Measurements from ENCODE around the gene VRTN.
"Not testable (repeated sequence)": the region's sequence is repeated elsewhere in the genome, so short reads cannot be mapped to it uniquely, and the experiment has no call there.

The VRTN gene

DNA sequence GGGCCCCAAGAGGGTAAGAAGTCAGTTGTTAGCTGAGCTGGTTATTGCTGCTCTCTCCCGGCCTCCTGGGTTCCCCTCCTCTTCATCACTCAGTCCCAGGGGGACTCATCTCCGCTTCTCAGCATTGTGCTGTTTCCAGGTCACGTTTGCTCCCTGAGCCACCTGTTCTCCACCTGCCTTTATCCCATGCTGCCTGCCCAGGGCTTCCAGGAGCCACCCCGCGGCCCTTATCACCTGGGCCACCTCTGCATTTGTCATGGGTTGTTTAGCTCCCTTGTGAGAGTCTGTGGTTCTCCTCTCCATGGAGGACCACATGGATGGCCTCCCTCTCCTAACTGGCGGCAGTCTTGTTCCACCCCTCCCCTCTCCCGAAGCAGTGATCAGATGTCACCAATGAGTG, 41.7 kb downstream of the VRTN start:
- H3K27ac ChIP-seq = no peak overlapping the region
- H3K4me3 ChIP-seq = no peak overlapping the region

DNA sequence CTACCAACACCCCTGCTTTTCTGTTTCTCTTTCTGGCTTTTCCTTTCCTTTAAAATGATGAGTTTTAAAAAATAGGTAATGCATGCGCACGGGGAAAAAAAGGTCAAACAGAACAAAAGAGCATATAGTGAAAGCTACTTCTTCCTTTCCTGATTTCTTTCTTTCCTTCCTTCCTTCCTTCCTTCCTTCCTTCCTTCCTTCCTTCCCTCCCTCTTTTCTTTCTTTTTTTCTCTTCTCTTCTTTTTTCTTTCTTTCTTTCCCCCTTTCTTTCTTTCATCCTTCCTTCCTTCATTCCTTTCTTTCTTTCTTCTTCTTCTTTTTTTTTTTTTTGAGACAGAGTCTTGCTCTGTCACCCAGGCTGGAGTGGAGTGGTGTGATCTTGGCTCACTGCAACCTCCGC, 42.2 kb downstream of the VRTN start:
- not testable (repeated sequence) for H3K4me3 ChIP-seq, H3K27ac ChIP-seq

DNA sequence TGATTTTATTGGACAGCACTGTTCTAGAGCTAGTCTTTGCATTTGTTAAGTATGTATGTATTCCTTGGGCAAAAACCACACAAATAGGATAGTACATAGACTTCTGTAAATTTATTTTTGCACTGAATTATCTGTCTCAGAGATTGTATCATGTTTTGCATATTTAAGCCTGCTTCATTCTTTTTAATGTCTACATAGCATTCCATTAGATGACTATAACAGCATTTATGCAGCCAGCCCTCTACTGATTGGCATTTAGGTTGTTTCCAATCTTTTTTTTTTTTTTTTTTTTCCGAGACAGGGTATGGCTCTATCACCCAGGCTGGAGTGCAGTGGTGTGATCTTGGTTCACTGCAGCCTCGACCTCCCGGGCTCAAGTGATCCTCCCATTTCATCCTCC, 43.2 kb downstream of the VRTN start:
- no peak overlapping the region for H3K4me3 ChIP-seq
- H3K27ac ChIP-seq = no peak overlapping the region

DNA sequence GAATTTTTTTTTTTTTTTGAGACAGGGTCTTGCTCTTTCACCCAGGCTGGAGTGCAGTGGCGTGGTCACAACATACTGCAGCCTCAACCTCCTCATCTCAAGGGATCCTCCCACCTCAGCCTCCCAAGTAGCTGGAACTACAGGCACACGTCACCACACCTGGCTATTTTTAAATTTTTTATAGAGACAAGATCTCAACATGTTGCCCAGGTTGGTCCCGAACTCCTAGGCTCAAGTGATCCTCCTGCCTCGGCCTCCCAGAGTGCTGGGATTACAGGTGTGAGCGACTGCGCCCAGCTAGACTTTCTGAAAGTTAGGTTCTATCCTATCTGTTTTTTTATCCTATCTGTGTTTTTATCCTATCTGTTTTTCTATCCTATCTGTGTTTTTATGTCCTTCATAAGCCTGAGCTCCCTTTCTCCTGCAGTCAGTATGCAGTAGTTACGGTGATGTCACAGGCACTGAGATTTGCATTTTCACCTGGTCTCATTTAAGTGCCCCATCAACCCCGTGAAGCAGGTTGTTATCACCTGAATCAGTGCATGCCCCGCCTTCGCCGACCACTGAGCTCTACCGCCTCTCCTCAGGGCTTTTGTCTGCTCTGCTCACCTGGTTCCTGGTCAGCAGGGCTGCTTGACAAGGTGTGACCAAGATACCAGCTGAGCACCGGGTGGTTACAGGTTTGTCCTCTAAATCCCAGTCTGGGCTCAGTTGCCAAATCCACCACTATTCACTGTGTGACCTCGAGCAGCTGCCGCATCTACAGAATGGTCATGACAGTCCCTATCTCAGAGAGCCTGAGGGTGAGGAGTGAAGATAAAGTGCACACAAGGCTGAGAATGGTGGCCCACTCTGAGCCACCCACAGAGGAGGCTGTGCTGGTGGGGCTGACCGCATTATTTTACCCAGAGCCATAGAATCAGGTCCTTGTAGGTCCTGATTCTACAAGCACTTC, 44.6 kb downstream of the VRTN start:
- Histone ChIP-seq H3K27ac (no peak overlapping the region), H3K4me3 (no peak overlapping the region)

- Histone ChIP-seq H3K27ac (no peak overlapping the region), H3K4me3 (no peak overlapping the region)
Measured at GRCh38 chr14:74394549-74394948, 46.3 kb downstream of the VRTN start.

DNA sequence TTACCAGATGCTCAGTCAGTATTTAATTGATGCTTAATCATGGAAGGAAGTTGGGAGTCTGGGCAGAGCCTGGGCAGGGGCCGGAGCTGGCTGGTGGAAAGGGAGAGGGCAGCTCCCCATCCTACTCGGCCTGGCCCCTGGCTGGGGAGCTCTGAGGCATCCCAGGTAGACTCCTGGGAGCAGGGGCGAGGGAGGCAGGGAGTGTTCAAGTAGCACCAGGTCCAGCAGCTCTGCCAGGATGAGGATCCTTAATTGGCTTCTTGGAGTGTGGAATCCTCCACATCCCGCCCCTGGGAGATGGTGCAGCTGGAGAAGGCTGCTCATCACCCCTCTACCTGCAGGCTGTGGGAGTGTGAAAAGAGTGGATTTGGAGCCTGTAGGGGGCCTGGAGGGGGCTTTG, 46.8 kb downstream of the VRTN start:
- no peak overlapping the region for H3K27ac ChIP-seq

DNA sequence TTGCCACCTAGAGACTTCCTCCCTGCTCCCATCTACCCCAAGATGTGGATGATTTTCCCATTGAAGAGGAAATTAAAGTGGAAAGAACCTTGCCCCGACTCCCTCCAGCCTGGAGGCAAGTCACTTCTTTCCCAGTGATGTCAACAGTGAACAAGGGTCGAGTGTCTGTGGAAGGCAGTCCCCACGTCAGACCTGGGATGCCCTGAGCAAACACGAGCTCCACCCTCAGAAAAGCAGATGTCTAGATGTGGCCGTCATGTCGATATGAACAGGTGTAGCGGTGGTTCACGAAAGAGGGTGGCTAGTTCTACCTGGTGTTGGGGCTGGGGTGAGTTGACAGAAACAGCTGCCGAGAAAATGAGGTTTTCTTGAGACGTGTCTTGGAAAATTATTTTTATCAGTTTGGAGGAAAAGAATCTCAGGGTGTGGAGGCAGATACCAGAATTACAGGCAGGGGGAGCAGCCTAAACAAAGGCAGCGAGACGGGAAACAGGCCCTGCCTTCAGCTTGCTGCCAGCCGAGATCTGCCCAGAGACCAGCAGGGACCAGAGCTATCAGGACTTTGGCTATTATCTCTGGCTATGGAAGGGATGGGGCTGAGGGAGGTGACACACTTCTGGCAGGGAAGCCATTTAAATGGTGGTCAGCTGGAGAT, 51.9 kb downstream of the VRTN start:
- H3K27ac ChIP-seq = no peak overlapping the region
- H3K4me3 ChIP-seq = no peak overlapping the region

More for the DNA sequence above, 46.8 kb downstream of the VRTN start:
- H3K4me3 ChIP-seq = no peak overlapping the region

DNA sequence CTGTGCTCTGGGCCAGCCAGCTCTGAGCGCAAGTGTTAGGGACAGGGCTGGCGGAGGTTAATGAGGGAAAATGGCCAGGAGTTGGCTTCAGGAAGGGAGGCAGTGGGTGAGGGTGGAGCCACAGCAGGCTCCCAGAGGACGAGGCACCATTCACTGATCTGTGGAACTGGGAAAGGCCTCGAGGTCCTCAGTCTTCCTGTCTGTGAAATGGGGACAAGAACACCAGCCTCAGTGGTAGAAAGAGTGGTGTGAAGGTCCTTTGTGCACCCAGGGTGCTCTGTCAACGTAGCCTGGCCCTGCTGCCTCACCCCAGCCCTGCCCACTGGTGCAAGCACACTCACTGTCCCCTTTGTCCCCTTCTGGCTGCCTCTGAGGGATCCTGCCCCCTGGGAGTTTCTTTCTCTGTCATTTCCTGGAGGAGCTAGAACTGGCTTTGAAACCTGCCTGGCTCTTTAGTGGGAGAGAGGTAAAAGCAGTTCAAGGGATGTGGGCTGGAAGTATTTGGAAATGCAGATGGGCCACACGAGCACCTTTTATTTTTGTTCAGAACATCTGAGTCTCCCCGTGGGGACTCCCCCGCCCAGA, 52.7 kb downstream of the VRTN start:
- H3K27ac ChIP-seq = peak overlapping the region in 6 of 21 experiments; percentile 36 to 69 (median 58)

DNA sequence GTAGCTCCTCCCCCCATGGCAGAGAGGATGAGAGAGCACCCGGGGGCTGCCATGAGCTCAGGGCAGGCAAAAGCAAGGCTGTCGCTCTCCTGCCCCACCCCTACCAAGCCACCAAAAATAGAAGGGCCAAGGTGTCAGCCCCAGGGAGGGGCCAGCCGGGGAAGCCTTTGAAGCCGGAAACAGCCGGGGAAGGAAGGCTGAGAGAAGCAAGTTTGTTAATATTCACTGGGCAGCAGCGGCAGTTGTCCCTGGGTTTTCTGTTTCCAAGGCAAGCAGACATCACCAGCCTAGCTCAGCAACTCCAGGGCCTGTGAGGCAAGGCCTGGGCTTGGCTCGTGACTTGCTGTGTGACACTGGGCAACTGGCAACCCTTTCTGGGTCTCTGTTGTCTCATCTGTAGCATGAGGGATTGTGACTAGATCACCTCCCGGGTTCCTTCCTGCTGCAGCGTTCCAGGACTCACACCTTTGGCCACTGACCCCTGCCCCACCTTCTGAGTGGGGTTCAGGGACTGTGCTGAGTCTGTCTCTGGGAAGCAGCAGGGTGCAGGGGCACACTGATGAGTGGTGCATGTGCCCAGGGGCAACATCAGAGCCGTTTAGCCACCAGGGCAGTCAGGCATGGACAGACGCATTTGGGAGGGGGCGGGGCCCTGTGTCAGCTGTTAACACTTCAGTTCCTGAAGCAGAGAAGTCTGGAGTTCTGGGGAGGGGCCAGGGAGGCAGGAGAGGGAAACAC, 53.4 kb downstream of the VRTN start:
- H3K4me3 ChIP-seq = peak overlapping the region in 2 of 7 experiments; percentile 1 to 6

More for the DNA sequence above, 52.7 kb downstream of the VRTN start:
- peak overlapping the region in 2 of 7 experiments; percentile 1 to 6 for H3K4me3 ChIP-seq

GRCh38 chr14:74402401-74403251, 54.4 kb downstream of the VRTN start:
- Histone ChIP-seq H3K4me3 (no peak overlapping the region), H3K27ac (peak overlapping the region in 9 of 21 experiments; percentile 21 to 69 (median 51))

More for the DNA sequence above, 53.4 kb downstream of the VRTN start:
- peak overlapping the region in 11 of 21 experiments; percentile 34 to 69 (median 58) for H3K27ac ChIP-seq

DNA sequence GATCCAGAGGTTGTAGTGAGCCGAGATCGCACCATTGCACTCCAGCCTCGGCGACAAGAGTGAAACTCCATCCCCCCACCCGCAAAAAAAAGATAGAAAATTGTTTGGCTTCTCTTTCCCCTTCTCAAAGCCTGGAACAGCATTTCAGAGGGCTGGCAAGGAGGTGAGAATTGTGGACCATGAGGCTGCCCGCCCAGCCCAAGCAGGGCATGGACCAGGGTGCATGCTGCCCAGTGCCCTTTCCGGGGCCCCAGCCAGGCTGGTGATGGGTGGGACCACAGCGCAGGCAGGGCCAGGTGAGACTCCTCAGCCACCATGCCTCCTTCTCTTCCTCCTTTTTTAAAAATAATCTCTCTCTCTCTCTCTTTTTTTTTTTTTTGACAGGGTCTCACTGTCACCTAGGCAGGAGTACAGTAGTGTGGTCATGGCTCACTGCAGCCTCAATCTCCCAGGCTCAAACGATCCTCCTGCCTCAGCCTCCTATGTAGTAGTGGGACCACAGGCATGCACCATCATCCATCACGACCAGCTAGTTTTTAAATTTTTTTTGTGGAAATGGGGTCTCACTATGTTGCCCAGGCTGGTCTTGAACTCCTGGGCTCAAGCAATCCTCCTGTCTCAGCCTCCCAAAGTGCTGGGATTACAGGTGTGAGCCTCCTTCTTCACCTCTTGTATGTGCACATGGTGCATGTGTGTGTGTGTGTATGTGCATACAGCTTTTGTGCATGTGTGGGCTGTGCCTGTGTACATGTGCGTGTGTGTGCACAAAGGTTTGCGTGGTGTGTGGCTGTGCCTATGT, 55.5 kb downstream of the VRTN start:
- H3K27ac ChIP-seq = no peak overlapping the region
- H3K4me3 ChIP-seq = no peak overlapping the region

DNA sequence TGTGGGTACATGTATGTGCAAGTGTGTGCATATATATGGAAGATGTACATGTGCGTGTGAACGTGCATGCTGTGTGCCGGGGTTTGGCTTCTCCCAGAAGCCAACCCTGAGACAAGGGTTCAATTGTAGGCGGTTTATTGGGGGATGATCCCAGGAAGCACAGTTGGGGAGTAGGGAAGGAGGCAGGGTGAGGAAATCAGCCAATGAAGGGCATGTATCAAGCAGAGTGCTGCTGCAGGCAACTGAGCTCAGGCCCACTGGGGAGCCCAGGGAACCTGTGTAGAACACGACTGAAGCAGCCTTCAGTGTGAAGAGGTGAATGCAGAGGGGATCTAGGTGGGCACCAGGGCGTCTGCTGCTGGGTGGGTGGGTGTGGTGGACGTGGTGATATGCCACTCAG, 56.2 kb downstream of the VRTN start:
- Histone ChIP-seq H3K4me3 (no peak overlapping the region), H3K27ac (no peak overlapping the region)

GRCh38 chr14:74405663-74406062, 57.4 kb downstream of the VRTN start:
- no peak overlapping the region for H3K4me3 ChIP-seq

DNA sequence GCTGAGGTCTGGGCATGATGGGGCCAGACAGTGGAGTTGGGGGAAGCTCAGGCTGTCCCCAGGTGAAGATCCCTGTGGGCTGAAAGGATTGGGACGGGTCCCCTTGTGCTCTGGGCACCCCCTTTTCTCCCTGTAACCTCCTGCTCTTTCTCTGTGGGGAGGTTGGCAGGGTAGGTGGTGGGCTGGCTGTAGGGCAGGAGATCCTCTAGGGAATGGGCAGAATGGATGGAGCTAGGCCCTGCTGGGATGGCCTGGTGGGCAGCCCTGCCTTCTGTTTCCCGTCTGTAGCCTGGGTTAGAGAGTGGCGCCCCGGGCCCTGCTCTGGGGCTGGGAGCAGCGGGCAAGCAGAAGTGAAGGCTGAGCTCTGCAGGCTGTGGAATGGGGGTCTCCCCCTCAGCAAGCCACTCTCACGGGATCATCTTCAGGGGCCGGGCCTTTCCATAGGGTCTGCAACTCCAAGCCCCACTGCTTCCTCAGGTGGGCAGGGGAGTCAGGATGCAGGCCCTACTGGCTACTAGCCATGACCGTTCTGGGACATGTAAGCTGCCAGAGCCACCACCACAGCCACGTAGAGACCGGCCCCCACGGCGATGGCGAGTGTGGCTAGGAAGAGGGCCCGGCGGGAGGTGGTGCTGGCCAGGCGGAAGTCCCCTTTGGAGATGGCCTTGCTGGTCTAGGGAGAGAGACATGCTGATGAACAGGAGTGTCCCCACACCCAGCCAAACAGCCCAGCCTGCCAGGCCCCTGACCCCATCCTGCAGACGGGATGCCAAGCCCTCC, 58.9 kb downstream of the VRTN start:
- Histone ChIP-seq H3K4me3 (no peak overlapping the region), H3K27ac (no peak overlapping the region)

More at GRCh38 chr14:74405663-74406062, 57.4 kb downstream of the VRTN start:
- no peak overlapping the region for H3K27ac ChIP-seq

GRCh38 chr14:74407801-74408154, 59.5 kb downstream of the VRTN start:
- Histone ChIP-seq H3K4me3 (no peak overlapping the region), H3K27ac (no peak overlapping the region)

DNA sequence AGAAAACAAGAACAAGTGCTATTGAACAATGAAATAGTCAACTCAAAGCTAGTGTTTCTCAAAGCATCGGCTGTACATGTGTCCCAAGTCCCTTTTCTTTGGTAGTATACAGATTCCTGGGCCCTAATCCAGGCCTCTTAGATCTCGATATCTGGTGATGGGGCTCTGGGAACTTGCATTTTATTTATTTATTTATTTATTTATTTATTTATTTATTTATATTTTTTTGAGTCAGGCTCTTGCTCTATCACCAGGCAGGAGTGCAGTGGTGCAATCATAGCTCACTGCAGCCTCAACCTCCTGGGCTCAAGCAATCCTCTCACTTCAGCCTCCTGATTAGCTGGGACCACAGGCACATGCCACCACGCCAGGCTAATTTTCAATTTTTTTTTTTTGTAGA, 60.6 kb downstream of the VRTN start:
- no peak overlapping the region for H3K27ac ChIP-seq

DNA sequence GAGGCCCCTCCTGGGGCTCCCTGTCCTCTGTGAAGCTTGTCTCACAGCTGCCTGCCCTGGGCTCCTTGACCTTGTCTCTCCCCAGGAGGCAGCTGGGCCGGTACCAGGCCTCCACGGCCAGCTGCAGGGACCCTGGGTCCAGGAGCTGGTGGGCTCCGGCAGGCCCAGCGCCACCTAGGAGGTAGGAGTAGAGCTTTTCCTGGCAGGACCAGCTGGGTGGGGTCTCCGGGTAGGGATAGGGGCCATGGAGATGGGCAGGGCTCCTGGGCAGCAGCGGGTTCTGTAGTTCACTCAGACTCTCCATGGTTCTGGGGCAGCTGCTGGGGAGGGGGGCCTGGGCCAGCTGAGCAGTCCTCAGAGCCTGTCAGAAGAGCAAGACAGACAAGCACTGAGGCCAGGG, 61.2 kb downstream of the VRTN start:
- H3K27ac ChIP-seq = no peak overlapping the region
- no peak overlapping the region for H3K4me3 ChIP-seq

More for the DNA sequence above, 60.6 kb downstream of the VRTN start:
- H3K4me3 ChIP-seq = no peak overlapping the region
